GM12865 (cell line): ENCODE measurements around the gene HSD17B11.
"Not testable (repeated sequence)": the region's sequence is repeated elsewhere in the genome, so short reads cannot be mapped to it uniquely, and the experiment has no call there.

Experiments
- DNase-seq: peaks from one replicate; pipeline ENCODE4 v3.0.0; 2010; ENCODE audit warnings: low read depth
- H3K4me3 ChIP-seq: 2 replicates; pipeline ENCODE4 v1.5.1; 2011; ENCODE audit warnings: mild to moderate bottlenecking, low read depth, low read length, control low read depth
- CTCF ChIP-seq: IDR thresholded peaks from 2 replicates; pipeline ENCODE4 v1.5.1; 2011; ENCODE audit warnings: low read length, control low read depth, low read depth, inconsistent platforms; ENCODE audit not compliant: insufficient read depth; ENCODE audit errors: missing control alignments

Gene HSD17B11

GRCh38 chr4:87316961-87317360, 74.0 kb downstream of the HSD17B11 start:
- H3K4me3 ChIP-seq, result no peak overlapping the region
- TF ChIP-seq CTCF, result no peak
- DNase-seq, result no peak

- H3K4me3 ChIP-seq, result not testable (repeated sequence)
Measured at GRCh38 chr4:87315000-87315399, 76.0 kb downstream of the HSD17B11 start.

GRCh38 chr4:87313756-87314155, 77.2 kb downstream of the HSD17B11 start:
- TF ChIP-seq CTCF, result no peak
- no peak for DNase-seq
- no peak overlapping the region for H3K4me3 ChIP-seq

More at GRCh38 chr4:87315000-87315399, 76.0 kb downstream of the HSD17B11 start:
- DNase-seq, result not testable (repeated sequence)

- no peak overlapping the region for H3K4me3 ChIP-seq
- no peak for DNase-seq
- TF ChIP-seq CTCF, result no peak
Measured at GRCh38 chr4:87311684-87312083, 79.3 kb downstream of the HSD17B11 start.

- no peak for DNase-seq
- H3K4me3 ChIP-seq, result no peak overlapping the region
- TF ChIP-seq CTCF, result no peak
Measured at GRCh38 chr4:87310691-87311335, 80.2 kb downstream of the HSD17B11 start.

- no peak for DNase-seq
- no peak overlapping the region for H3K4me3 ChIP-seq
- TF ChIP-seq CTCF, result no peak
Measured at GRCh38 chr4:87309625-87310024, 81.4 kb downstream of the HSD17B11 start.

- DNase-seq, result peak; percentile 14
Measured at GRCh38 chr4:87306056-87306455, 84.9 kb downstream of the HSD17B11 start.

More at GRCh38 chr4:87306056-87306455, 84.9 kb downstream of the HSD17B11 start:
- TF ChIP-seq CTCF, result no peak
- no peak overlapping the region for H3K4me3 ChIP-seq
